ENCODE data around the gene NBEA.

DNA sequence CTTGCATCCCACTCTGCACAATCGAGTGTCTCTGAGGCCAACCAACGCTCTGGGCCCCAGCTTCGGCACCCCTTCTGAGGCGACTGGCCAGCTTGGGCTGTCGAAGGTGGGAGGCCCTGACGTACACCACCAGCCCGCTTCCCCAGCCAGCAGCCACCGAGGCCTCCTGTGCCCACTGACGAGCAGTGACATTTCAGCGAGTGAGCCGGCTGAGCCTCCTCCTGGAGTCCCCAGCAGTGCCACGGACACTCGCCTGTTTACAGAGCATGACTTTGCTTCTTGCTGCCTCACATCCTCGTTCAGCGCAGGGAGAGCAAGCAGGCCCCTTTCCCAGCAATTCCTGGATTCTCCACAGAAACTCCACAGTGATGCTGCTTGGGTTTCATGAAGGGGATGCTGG lies 774.7 kb downstream of the NBEA start:
- TF ChIP-seq, protein P1, sequence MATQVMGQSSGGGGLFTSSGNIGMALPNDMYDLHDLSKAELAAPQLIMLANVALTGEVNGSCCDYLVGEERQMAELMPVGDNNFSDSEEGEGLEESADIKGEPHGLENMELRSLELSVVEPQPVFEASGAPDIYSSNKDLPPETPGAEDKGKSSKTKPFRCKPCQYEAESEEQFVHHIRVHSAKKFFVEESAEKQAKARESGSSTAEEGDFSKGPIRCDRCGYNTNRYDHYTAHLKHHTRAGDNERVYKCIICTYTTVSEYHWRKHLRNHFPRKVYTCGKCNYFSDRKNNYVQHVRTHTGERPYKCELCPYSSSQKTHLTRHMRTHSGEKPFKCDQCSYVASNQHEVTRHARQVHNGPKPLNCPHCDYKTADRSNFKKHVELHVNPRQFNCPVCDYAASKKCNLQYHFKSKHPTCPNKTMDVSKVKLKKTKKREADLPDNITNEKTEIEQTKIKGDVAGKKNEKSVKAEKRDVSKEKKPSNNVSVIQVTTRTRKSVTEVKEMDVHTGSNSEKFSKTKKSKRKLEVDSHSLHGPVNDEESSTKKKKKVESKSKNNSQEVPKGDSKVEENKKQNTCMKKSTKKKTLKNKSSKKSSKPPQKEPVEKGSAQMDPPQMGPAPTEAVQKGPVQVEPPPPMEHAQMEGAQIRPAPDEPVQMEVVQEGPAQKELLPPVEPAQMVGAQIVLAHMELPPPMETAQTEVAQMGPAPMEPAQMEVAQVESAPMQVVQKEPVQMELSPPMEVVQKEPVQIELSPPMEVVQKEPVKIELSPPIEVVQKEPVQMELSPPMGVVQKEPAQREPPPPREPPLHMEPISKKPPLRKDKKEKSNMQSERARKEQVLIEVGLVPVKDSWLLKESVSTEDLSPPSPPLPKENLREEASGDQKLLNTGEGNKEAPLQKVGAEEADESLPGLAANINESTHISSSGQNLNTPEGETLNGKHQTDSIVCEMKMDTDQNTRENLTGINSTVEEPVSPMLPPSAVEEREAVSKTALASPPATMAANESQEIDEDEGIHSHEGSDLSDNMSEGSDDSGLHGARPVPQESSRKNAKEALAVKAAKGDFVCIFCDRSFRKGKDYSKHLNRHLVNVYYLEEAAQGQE (IDR thresholded peaks at IDR 0.05; ENCODE audit: insufficient replicate concordance, low read depth) = no peak
- TF ChIP-seq, protein P2, sequence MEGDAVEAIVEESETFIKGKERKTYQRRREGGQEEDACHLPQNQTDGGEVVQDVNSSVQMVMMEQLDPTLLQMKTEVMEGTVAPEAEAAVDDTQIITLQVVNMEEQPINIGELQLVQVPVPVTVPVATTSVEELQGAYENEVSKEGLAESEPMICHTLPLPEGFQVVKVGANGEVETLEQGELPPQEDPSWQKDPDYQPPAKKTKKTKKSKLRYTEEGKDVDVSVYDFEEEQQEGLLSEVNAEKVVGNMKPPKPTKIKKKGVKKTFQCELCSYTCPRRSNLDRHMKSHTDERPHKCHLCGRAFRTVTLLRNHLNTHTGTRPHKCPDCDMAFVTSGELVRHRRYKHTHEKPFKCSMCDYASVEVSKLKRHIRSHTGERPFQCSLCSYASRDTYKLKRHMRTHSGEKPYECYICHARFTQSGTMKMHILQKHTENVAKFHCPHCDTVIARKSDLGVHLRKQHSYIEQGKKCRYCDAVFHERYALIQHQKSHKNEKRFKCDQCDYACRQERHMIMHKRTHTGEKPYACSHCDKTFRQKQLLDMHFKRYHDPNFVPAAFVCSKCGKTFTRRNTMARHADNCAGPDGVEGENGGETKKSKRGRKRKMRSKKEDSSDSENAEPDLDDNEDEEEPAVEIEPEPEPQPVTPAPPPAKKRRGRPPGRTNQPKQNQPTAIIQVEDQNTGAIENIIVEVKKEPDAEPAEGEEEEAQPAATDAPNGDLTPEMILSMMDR (IDR thresholded peaks at IDR 0.05; ENCODE audit: insufficient read depth, low read length) = no peak
- TF ChIP-seq POLR2AphosphoS5 (IDR thresholded peaks at IDR 0.05; ENCODE audit: low read depth) = no peak
